NCI-H2196 (cell line): ENCODE results near the gene RGS11.

Source experiments
- DNase-seq: peaks from one replicate; lab custom pipeline; 2025; ENCODE audit not compliant: unreplicated experiment; lab: John Stamatoyannopoulos, UW

Gene RGS11

GRCh38 chr16:275786-276232 is at the start of gene RGS11:
Gene RGS11 (minus strand): TSS chr16:275944. CDS start chr16:275911, 33 bp downstream.
- DNase-seq: no peak

GRCh38 chr16:324451-325334 is 48.9 kb upstream of the RGS11 start:
- DNase-seq: no peak

- no peak for DNase-seq
These were observed 48.4 kb upstream of the RGS11 start for GRCh38 chr16:324201-324450.

GRCh38 chr16:322476-323143 is 46.9 kb upstream of the RGS11 start:
- no peak for DNase-seq

- no peak for DNase-seq
These were observed 45.8 kb upstream of the RGS11 start for GRCh38 chr16:321532-321931.

- no peak for DNase-seq
These were observed 44.5 kb upstream of the RGS11 start for GRCh38 chr16:320206-320605.

GRCh38 chr16:318628-319027 is 42.9 kb upstream of the RGS11 start:
- DNase-seq: peak; percentile 40

GRCh38 chr16:317583-317982 is 41.8 kb upstream of the RGS11 start:
- no peak for DNase-seq

GRCh38 chr16:316741-317464 is 41.2 kb upstream of the RGS11 start:
- DNase-seq: no peak

GRCh38 chr16:314795-315299 is 39.1 kb upstream of the RGS11 start:
- DNase-seq: no peak

GRCh38 chr16:314351-314750 is 38.6 kb upstream of the RGS11 start:
- DNase-seq: no peak

GRCh38 chr16:311725-312124 is 36.0 kb upstream of the RGS11 start:
- DNase-seq: no peak

- DNase-seq: no peak
These were observed 33.7 kb upstream of the RGS11 start for GRCh38 chr16:309476-309875.

- no peak for DNase-seq
These were observed 32.1 kb upstream of the RGS11 start for GRCh38 chr16:307691-308312.

- DNase-seq: no peak
These were observed 31.2 kb upstream of the RGS11 start for GRCh38 chr16:306911-307370.

- no peak for DNase-seq
These were observed 30.3 kb upstream of the RGS11 start for GRCh38 chr16:305916-306626.

- no peak for DNase-seq
These were observed 28.2 kb upstream of the RGS11 start for GRCh38 chr16:303760-304505.

- DNase-seq: no peak
These were observed 26.2 kb upstream of the RGS11 start for GRCh38 chr16:301950-302349.

- DNase-seq: no peak
These were observed 25.5 kb upstream of the RGS11 start for GRCh38 chr16:301235-301634.

- no peak for DNase-seq
These were observed 22.1 kb upstream of the RGS11 start for GRCh38 chr16:297832-298231.
